Gastroesophageal sphincter (tissue), 4 donors: Measurements from ENCODE around the gene SH3RF3. TPM values are rescaled to one million over a fixed set of nuclear protein-coding genes. Genes with fewer than 3 reads are reported as not detected.

ENCODE experiments used
- ATAC-seq: fragments of 150-250 bp; one replicate; pipeline ENCODE4 v1.9.1; 2016; ENCODE audit warnings: mild to moderate bottlenecking, moderate library complexity
- H3K27ac ChIP-seq, 4 donors: fragments of 200-600 bp; sonication (generic) in 3 of 4; 1 replicate in 3 of 4; 2 replicates in 1 of 4; pipeline ENCODE4 v1.5.1; 2016 to 2019
- H3K27me3 ChIP-seq: fragments of 200-600 bp; sonication (generic); one replicate; pipeline ENCODE4 v1.5.1; 2019
- H3K36me3 ChIP-seq, 2 donors: fragments of 200-600 bp; sonication (generic); one replicate each; pipeline ENCODE4 v1.5.1; 2019; ENCODE audit warnings: control low read depth in 1 of 2
- H3K4me1 ChIP-seq, 3 donors: fragments of 200-600 bp; sonication (generic); 1 replicate in 2 of 3; 2 replicates in 1 of 3; pipeline ENCODE4 v1.5.1; 2016 to 2019; ENCODE audit warnings: control low read depth in 2 of 3
- H3K4me3 ChIP-seq, 2 donors: fragments of 200-600 bp; sonication (generic); one replicate each; pipeline ENCODE4 v1.5.1; 2019; ENCODE audit warnings: mild to moderate bottlenecking in 1 of 2, moderate library complexity in 1 of 2
- H3K9me3 ChIP-seq, 3 donors: fragments of 200-600 bp; sonication (generic); one replicate each; pipeline ENCODE4 v1.5.1; 2017 to 2019; ENCODE audit warnings: control low read depth in 2 of 3
- EP300 ChIP-seq: sonication (generic); formaldehyde crosslinking; IDR thresholded peaks from one replicate; pipeline ENCODE4 v1.6.1; 2017; ENCODE audit warnings: antibody characterized with exemption, mild to moderate bottlenecking
- POLR2A ChIP-seq, 2 donors: fragments of 450-650 bp; IDR thresholded peaks; one replicate each; pipeline ENCODE4 v1.6.1; 2017; ENCODE audit warnings: antibody characterized with exemption in 2 of 2, mild to moderate bottlenecking in 2 of 2, moderate library complexity in 1 of 2
- POLR2AphosphoS5 ChIP-seq: sonication (generic); formaldehyde crosslinking; IDR thresholded peaks from one replicate; pipeline ENCODE4 v1.6.1; 2017; ENCODE audit warnings: antibody characterized with exemption
- WGBS, 2 donors: methylation state at CpG; one replicate each; pipeline ENCODE4 v1.1.5; 2018; ENCODE audit warnings: low coverage in 1 of 2; 5-methylcytosine and 5-hydroxymethylcytosine counted together
- total RNA-seq, 4 donors: library from RNA; depleted of rRNA; stranded (reverse); fragments of >200 nt; gene quantifications; one replicate each; pipeline ENCODE4 v1.1.0, GENCODE V29; 2016
- TF ChIP-seq, protein P1 (sequence below), 4 experiments: fragments of 200-600 bp in 2 of 4; fragments of 450-650 bp in 2 of 4; sonication (generic) in 1 of 4; IDR thresholded peaks; one replicate each; pipeline ENCODE4 v1.5.1; 2017 to 2019; ENCODE audit warnings: antibody characterized with exemption in 4 of 4, mild to moderate bottlenecking in 2 of 4, moderate library complexity in 2 of 4

Gene SH3RF3
- total RNA-seq, 4 donors from 2014 or later = 10.1 to 15.8 (median 13.2) TPM

DNA sequence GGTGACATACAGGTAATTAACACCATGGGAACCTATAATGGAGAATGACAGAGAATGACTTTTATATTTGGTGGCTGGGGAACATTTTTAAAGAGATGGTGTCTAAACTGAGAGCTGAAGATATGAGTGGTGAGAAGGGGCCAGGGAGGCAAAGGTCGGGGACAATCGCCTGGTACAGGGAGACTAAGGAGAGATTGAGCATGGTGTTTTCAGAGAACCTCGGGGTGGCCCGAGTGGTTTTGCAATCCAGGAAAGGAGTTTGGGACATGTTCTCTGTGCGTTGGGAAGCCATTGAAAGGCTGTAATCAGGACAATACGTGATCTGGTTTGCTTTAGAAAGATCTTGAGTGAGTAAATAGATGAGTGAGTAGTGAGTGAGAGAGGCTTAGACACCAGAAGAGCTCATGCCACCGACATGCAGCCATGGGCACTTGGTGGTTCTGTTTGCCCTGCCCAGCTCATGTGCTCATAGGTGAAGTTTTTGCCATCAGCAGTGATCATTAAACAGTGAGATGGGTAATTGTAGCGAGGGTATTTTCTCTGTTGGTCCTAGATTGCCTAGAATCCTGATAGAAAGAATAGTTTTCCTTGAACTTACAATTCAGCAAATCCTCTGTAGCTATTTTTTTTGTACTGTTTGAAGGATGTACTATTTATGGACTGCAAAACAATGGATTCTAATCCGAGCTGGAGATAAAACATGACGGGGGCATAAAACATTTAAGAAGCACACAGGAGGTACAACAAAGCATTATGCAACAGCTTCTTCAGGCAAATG lies 114.7 kb downstream of the SH3RF3 start:
- no peaks in the 10 kb centered on the region for H3K9me3 ChIP-seq
- no peaks in the 10 kb centered on the region for H3K27me3 ChIP-seq
- peak overlapping the region; percentile 37 to 96 (median 87) for H3K27ac ChIP-seq
- H3K4me3 ChIP-seq = no peak overlapping the region
- ATAC-seq = no peak
- 70 to 80% methylated on average over 7 to 10 of the region's 10 CpGs for WGBS, 2 donors
- peaks cover 10 to 65% (median 29%) of the 10 kb centered on the region in 3 donors for H3K4me1 ChIP-seq
- H3K36me3 ChIP-seq = no peaks in the 10 kb centered on the region
- TF ChIP-seq EP300 = no peak
- no peak for TF ChIP-seq POLR2AphosphoS5
- TF ChIP-seq POLR2A (IDR thresholded peaks at IDR 0.05) = no peak
- TF ChIP-seq, protein P1, sequence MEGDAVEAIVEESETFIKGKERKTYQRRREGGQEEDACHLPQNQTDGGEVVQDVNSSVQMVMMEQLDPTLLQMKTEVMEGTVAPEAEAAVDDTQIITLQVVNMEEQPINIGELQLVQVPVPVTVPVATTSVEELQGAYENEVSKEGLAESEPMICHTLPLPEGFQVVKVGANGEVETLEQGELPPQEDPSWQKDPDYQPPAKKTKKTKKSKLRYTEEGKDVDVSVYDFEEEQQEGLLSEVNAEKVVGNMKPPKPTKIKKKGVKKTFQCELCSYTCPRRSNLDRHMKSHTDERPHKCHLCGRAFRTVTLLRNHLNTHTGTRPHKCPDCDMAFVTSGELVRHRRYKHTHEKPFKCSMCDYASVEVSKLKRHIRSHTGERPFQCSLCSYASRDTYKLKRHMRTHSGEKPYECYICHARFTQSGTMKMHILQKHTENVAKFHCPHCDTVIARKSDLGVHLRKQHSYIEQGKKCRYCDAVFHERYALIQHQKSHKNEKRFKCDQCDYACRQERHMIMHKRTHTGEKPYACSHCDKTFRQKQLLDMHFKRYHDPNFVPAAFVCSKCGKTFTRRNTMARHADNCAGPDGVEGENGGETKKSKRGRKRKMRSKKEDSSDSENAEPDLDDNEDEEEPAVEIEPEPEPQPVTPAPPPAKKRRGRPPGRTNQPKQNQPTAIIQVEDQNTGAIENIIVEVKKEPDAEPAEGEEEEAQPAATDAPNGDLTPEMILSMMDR (IDR thresholded peaks at IDR 0.05) = no peak

DNA sequence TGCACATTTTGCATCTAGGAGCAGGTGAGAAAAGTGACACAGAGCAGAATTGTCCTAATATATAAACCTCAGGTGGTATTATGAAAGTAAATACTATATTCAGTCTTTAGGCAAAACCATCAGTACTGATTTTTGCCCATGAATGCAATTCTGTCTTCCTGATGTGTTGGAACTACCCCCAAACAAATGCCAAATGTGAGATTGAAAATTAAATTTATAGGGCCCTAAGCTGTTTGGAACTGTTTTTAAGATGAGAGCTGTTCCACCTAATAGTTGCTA lies 115.2 kb downstream of the SH3RF3 start:
- no peak for ATAC-seq
- Histone ChIP-seq H3K4me3 (no peak overlapping the region), H3K9me3 (no peaks in the 10 kb centered on the region), H3K27me3 (no peaks in the 10 kb centered on the region), H3K4me1 (peaks cover 10 to 59% (median 23%) of the 10 kb centered on the region in 3 donors), H3K36me3 (no peaks in the 10 kb centered on the region), H3K27ac (peak overlapping the region in 3 of 4 donors; percentile 48 to 96 (median 86))
- no peak for TF ChIP-seq POLR2A (IDR thresholded peaks at IDR 0.05)
- TF ChIP-seq POLR2AphosphoS5 = no peak
- TF ChIP-seq, protein P1 (IDR thresholded peaks at IDR 0.05) = no peak
- no peak for TF ChIP-seq EP300

- no peak for ATAC-seq
- no peak overlapping the region for H3K4me3 ChIP-seq
- TF ChIP-seq POLR2AphosphoS5 (no peak), EP300 (no peak), POLR2A (IDR thresholded peaks at IDR 0.05) (no peak)
- TF ChIP-seq, protein P1 (IDR thresholded peaks at IDR 0.05) = no peak
- H3K36me3 ChIP-seq = no peaks in the 10 kb centered on the region
- peaks cover 10 to 54% (median 23%) of the 10 kb centered on the region in 3 donors for H3K4me1 ChIP-seq
- H3K9me3 ChIP-seq = no peaks in the 10 kb centered on the region
- no peaks in the 10 kb centered on the region for H3K27me3 ChIP-seq
- H3K27ac ChIP-seq = peak overlapping the region in 3 of 4 donors; percentile 48 to 96 (median 86)
- 67 to 90% methylated on average over 1 to 2 of the region's 4 CpGs for WGBS, 2 donors
These were observed 115.9 kb downstream of the SH3RF3 start for GRCh38 chr2:109244750-109245382.

DNA sequence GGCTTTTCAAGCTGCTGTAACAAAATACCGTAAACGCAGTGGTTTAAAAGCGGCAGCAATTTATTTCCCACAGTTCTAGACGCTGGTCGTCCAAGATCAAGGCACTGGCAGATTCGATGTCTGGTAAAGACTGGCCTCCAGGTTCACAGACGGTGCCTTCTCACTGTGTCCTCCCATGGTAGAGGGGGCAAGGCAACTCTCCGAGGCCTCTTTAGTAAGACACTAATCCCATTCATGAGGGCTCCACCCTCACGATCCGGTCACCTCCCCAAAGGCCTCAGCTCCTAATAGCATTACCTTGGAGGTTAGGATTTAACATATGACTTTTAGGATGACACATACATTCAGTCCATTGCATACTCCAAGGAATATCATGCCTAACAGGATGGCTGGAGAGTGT lies 117.2 kb downstream of the SH3RF3 start:
- peaks cover 10 to 42% (median 23%) of the 10 kb centered on the region in 3 donors for H3K4me1 ChIP-seq
- no peak overlapping the region for H3K4me3 ChIP-seq
- no peaks in the 10 kb centered on the region for H3K9me3 ChIP-seq
- H3K36me3 ChIP-seq = no peaks in the 10 kb centered on the region
- H3K27ac ChIP-seq = no peak overlapping the region
- WGBS, 2 donors = 92 to 95% methylated on average over 7 to 10 of the region's 10 CpGs
- no peak for TF ChIP-seq EP300
- TF ChIP-seq POLR2A (IDR thresholded peaks at IDR 0.05) = no peak
- no peak for TF ChIP-seq POLR2AphosphoS5
- TF ChIP-seq, protein P1 (IDR thresholded peaks at IDR 0.05) = no peak
- no peak for ATAC-seq
- no peaks in the 10 kb centered on the region for H3K27me3 ChIP-seq

DNA sequence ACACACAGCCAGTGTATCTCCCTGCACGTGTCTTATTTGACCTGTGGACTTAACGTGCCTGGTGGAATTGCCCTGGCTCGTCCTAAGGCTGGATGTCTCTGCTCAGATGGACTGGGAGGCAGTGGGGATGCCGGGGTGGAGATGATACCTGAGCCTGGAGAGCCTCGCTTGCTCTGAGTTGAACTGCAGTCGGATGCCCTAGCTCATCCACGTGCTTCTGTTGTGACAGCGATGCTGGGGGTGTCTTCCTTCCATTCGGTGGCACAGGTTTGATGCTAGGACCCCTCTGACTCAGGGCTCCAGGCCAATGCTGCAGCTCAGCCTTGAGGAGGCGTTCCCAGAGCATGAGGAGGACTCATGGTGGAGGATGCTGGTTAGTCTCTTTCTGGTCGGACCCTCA lies 117.6 kb downstream of the SH3RF3 start:
- no peak overlapping the region for H3K27ac ChIP-seq
- no peak overlapping the region for H3K4me3 ChIP-seq
- H3K9me3 ChIP-seq = no peaks in the 10 kb centered on the region
- H3K27me3 ChIP-seq = no peaks in the 10 kb centered on the region
- ATAC-seq = no peak
- no peaks in the 10 kb centered on the region for H3K36me3 ChIP-seq
- WGBS, 2 donors = 92% methylated on average over 5 of the region's 11 CpGs; no CpG with 5 or more reads in 1 of the 2 donors
- TF ChIP-seq POLR2A (IDR thresholded peaks at IDR 0.05) (no peak), POLR2AphosphoS5 (no peak), EP300 (no peak)
- TF ChIP-seq, protein P1 (IDR thresholded peaks at IDR 0.05) = no peak
- H3K4me1 ChIP-seq = peaks cover 10 to 38% (median 22%) of the 10 kb centered on the region in 3 donors
